ENCODE results near the gene PAPSS1. TPM values are rescaled to one million over a fixed set of nuclear protein-coding genes. Genes with fewer than 3 reads are reported as not detected.

The PAPSS1 gene
- polyA plus RNA-seq, 1 donor (not counting 4 experiments of a cell fraction or from before 2014, with no cell fraction given): 95.2 TPM

DNA sequence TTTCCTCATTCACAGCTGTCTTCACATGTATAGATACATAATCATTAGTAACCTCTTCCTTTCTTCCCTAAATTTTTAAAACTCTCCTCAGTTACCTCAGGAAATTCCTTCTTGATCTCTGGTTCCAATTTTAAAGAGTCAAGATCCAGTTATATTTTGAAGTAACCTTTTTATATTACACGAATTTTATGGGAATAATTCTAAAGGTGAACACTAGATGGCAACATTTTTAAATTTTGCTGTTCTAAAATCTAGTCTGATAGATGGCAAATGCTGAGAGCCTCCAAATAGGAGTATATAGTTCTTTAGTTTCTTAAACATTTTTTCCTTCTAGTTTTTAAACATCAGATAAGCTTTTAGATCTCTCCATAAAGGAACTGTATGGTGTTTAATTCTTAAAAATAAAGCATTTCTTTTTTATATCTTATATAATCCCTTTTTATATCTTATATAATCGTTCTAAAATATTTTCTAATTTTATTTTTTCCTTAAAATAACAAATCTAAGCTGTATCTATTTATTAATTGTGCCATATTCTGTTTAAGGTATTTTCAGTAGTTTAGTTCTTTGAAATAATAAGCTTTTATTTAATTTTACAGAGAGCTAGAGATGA, 37.9 kb upstream of the PAPSS1 start:
- H3K79me2 ChIP-seq (ENCODE audit: control insufficient read depth, insufficient read depth, low read length): no peaks in the 10 kb centered on the region
- H4K20me1 ChIP-seq (ENCODE audit: control insufficient read depth, extremely low read depth, insufficient read depth, low read length): no peaks in the 10 kb centered on the region
- H3K9ac ChIP-seq (ENCODE audit: control insufficient read depth, extremely low read depth, insufficient read depth, low read length): no peak overlapping the region
- H3K4me2 ChIP-seq (ENCODE audit: control insufficient read depth, extremely low read depth, insufficient read depth, low read depth, low read length): no peak overlapping the region
- H3K27ac ChIP-seq (ENCODE audit: control insufficient read depth, insufficient read depth, low read length): no peak overlapping the region
- no peak for DNase-seq (ENCODE audit: low read depth, low spot score)
- dilution Hi-C loops (cut with MboI; ENCODE audit: extremely low pct_ligation_motif_present, low sequenced_read_pairs): loop anchor here (25.0 kb wide), 1 partner anchor 154 kb away; no protein-coding TSS in a partner anchor
- H3K36me3 ChIP-seq (ENCODE audit: control insufficient read depth in 2 of 2, extremely low read depth in 1 of 2, insufficient read depth in 2 of 2, low read length in 2 of 2): no peaks in the 10 kb centered on the region
- peak in 2 of 3 experiments; percentile 16 to 30 for TF ChIP-seq CTCF (optimal IDR thresholded peaks at IDR 0.05 in 1 of 3, IDR thresholded peaks at IDR 0.05 in 1 of 3, conservative IDR thresholded peaks at IDR 0.05 in 1 of 3; ENCODE audit: extremely low read depth in 1 of 3, insufficient read depth in 2 of 3, low read length in 3 of 3)
- TF ChIP-seq EZH2 (IDR thresholded peaks at IDR 0.05; ENCODE audit: low read length): no peak
- H2AFZ ChIP-seq (ENCODE audit: control insufficient read depth, low read length): no peak overlapping the region
- H3K9me1 ChIP-seq (ENCODE audit: control insufficient read depth, extremely low read depth, insufficient read depth, low read length): no peaks in the 10 kb centered on the region
- no peaks in the 10 kb centered on the region for H3K9me3 ChIP-seq (ENCODE audit: control insufficient read depth, low read depth, low read length)
- H3K4me3 ChIP-seq (ENCODE audit: control insufficient read depth in 2 of 3, extremely low read depth in 1 of 3, insufficient read depth in 2 of 3, low read depth in 1 of 3, low read length in 3 of 3): no peak overlapping the region
- no peaks in the 10 kb centered on the region for H3K27me3 ChIP-seq (ENCODE audit: control insufficient read depth, extremely low read depth, insufficient read depth, low read length)
- H3K4me1 ChIP-seq (ENCODE audit: control insufficient read depth, extremely low read depth, insufficient read depth, low read length): no peaks in the 10 kb centered on the region
- FAIRE-seq: peak; percentile 43

DNA sequence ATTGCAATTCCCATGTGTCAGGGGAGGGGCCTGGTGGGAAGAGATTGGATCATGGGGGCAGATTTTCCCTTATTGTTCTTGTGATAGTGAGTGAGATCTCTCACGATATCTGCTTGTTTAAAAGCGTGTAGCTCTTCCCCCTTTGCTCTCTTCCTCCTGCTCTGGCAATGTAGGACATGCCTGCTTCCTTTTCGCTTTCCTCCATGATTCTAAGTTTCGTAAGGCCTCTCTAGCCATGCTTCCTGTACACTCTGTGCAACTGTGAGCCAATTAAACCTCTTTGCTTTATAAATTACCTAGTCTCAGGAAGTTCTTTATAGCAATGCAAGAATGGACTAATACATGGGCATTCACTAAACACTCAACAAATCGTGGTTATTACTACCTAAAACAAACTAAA, 37.2 kb upstream of the PAPSS1 start:
- no peak for DNase-seq (ENCODE audit: low read depth, low spot score)
- peak; percentile 58 for FAIRE-seq
- H2AFZ ChIP-seq (ENCODE audit: control insufficient read depth, low read length): no peak overlapping the region
- no peak for TF ChIP-seq EZH2 (IDR thresholded peaks at IDR 0.05; ENCODE audit: low read length)
- no peak for TF ChIP-seq CTCF (optimal IDR thresholded peaks at IDR 0.05 in 1 of 3, IDR thresholded peaks at IDR 0.05 in 1 of 3, conservative IDR thresholded peaks at IDR 0.05 in 1 of 3; ENCODE audit: extremely low read depth in 1 of 3, insufficient read depth in 2 of 3, low read length in 3 of 3)
- H3K4me2 ChIP-seq (ENCODE audit: control insufficient read depth, extremely low read depth, insufficient read depth, low read depth, low read length): no peak overlapping the region
- no peaks in the 10 kb centered on the region for H3K4me1 ChIP-seq (ENCODE audit: control insufficient read depth, extremely low read depth, insufficient read depth, low read length)
- H3K27ac ChIP-seq (ENCODE audit: control insufficient read depth, insufficient read depth, low read length): no peak overlapping the region
- H3K27me3 ChIP-seq (ENCODE audit: control insufficient read depth, extremely low read depth, insufficient read depth, low read length): no peaks in the 10 kb centered on the region
- no peak overlapping the region for H3K9ac ChIP-seq (ENCODE audit: control insufficient read depth, extremely low read depth, insufficient read depth, low read length)
- no peaks in the 10 kb centered on the region for H3K79me2 ChIP-seq (ENCODE audit: control insufficient read depth, insufficient read depth, low read length)
- H3K4me3 ChIP-seq (ENCODE audit: control insufficient read depth in 2 of 3, extremely low read depth in 1 of 3, insufficient read depth in 2 of 3, low read depth in 1 of 3, low read length in 3 of 3): no peak overlapping the region
- no peaks in the 10 kb centered on the region for H3K36me3 ChIP-seq (ENCODE audit: control insufficient read depth in 2 of 2, extremely low read depth in 1 of 2, insufficient read depth in 2 of 2, low read length in 2 of 2)
- no peaks in the 10 kb centered on the region for H3K9me1 ChIP-seq (ENCODE audit: control insufficient read depth, extremely low read depth, insufficient read depth, low read length)
- no peaks in the 10 kb centered on the region for H4K20me1 ChIP-seq (ENCODE audit: control insufficient read depth, extremely low read depth, insufficient read depth, low read length)
- H3K9me3 ChIP-seq (ENCODE audit: control insufficient read depth, low read depth, low read length): no peaks in the 10 kb centered on the region
- dilution Hi-C loops (cut with MboI; ENCODE audit: extremely low pct_ligation_motif_present, low sequenced_read_pairs): loop anchor here (25.0 kb wide), 1 partner anchor 155 kb away; no protein-coding TSS in a partner anchor

Data from keratinocyte (primary cell).